Nephron (organoid): ENCODE measurements around the gene PLXNA4.

Experiments
- H3K27ac Mint-ChIP-seq, 3 experiments: 2 replicates each; pipeline ENCODE4 v1.8.0; 2020; ENCODE audit warnings: mixed read lengths in 3 of 3, mild to moderate bottlenecking in 2 of 3, moderate library complexity in 1 of 3
- H3K27me3 Mint-ChIP-seq: 2 replicates; pipeline ENCODE4 v1.8.0; 2021; ENCODE audit warnings: low read depth, mild to moderate bottlenecking, moderate library complexity, mixed read lengths
- H3K36me3 Mint-ChIP-seq: 2 replicates; pipeline ENCODE4 v1.8.0; 2020; ENCODE audit warnings: low read depth, mixed read lengths
- H3K4me1 Mint-ChIP-seq: 2 replicates; pipeline ENCODE4 v1.8.0; 2020; ENCODE audit warnings: mixed read lengths
- H3K4me3 Mint-ChIP-seq, 3 experiments: 2 replicates each; pipeline ENCODE4 v1.8.0; 2020; ENCODE audit warnings: mild to moderate bottlenecking in 3 of 3, mixed read lengths in 3 of 3, moderate library complexity in 2 of 3
- H3K9me3 Mint-ChIP-seq: 2 replicates; pipeline ENCODE4 v1.8.0; 2020; ENCODE audit warnings: mixed read lengths
- TF ChIP-seq, protein P1 (sequence below), 3 experiments: fragments of 200-600 bp; sonication (generic); IDR thresholded peaks; one replicate each; pipeline ENCODE4 v1.5.0; 2021; ENCODE audit warnings: antibody characterized with exemption in 3 of 3; ENCODE audit not compliant: unreplicated experiment in 3 of 3

PLXNA4 gene

DNA sequence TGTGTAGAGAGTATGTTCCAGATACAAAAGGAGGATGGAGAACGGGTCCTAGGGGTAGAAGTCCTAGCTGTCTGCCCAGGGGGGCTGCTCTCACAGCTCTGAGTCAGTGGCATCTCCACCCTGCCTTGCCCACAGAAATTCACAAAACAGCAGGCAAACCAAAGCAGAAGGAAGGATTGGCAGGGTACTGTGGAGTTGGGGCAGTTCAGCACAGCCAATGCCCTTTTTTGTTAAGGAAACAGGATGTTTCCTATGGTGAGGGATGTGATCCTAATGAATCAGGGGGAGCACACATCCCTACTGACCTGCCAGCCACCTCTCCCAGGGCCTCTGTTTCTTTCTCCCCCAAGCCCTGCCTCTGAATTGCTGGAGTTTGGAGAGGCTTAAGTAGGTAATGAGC lies 457.6 kb downstream of the PLXNA4 start:
- H3K4me1 Mint-ChIP-seq = peaks cover 6% of the 10 kb centered on the region

DNA sequence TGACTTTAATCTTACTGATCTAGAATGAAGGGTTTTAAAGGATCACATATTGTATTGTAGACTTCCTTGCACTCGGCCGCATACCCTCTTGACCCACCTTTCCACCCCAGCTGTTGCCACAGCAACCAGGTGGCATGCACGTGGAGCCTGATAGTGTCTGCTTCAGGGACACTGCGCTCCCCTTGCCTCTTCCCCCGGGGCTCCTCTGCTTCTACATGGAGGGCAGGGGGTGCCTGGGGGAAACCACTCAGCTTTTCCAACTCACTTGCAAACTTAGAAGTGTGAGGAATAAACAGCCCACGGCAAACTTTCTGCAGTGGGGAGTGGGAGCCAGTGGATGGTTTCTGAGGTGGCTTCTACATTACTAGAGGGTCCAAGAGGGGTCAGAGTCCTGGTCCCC lies 458.6 kb downstream of the PLXNA4 start:
- Mint-ChIP-seq H3K4me3 (no peak overlapping the region), H3K27me3 (peaks cover 41% of the 10 kb centered on the region), H3K4me1 (peaks cover 16% of the 10 kb centered on the region), H3K9me3 (no peaks in the 10 kb centered on the region), H3K27ac (no peak overlapping the region), H3K36me3 (no peaks in the 10 kb centered on the region)
- TF ChIP-seq, protein P1, sequence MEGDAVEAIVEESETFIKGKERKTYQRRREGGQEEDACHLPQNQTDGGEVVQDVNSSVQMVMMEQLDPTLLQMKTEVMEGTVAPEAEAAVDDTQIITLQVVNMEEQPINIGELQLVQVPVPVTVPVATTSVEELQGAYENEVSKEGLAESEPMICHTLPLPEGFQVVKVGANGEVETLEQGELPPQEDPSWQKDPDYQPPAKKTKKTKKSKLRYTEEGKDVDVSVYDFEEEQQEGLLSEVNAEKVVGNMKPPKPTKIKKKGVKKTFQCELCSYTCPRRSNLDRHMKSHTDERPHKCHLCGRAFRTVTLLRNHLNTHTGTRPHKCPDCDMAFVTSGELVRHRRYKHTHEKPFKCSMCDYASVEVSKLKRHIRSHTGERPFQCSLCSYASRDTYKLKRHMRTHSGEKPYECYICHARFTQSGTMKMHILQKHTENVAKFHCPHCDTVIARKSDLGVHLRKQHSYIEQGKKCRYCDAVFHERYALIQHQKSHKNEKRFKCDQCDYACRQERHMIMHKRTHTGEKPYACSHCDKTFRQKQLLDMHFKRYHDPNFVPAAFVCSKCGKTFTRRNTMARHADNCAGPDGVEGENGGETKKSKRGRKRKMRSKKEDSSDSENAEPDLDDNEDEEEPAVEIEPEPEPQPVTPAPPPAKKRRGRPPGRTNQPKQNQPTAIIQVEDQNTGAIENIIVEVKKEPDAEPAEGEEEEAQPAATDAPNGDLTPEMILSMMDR (IDR thresholded peaks at IDR 0.05; ENCODE audit: unreplicated experiment in 3 of 3) = no peak

More for the DNA sequence above, 457.6 kb downstream of the PLXNA4 start:
- Mint-ChIP-seq H3K4me3 (no peak overlapping the region), H3K27ac (no peak overlapping the region), H3K9me3 (no peaks in the 10 kb centered on the region), H3K27me3 (peaks cover 37% of the 10 kb centered on the region), H3K36me3 (no peaks in the 10 kb centered on the region)
- TF ChIP-seq, protein P1 (IDR thresholded peaks at IDR 0.05; ENCODE audit: unreplicated experiment in 3 of 3) = no peak

DNA sequence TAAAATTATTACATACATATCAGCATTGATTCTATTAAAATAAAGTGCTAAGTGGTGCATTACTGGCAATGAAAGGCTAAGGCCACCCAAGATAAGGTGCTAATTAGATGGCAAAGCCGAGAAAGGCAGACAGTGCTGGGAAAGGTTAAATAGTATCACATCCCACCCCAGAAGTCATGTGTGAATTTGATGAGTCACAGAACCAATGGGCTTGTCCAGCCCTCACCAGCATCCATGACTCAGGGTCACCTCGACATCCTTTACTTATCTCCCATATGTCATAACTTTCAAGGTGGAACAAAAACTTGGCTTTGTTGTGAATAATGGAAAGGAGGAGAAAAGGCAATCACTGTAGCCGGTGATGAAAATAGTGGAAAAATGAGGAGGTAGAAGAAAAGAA lies 459.1 kb downstream of the PLXNA4 start:
- H3K4me1 Mint-ChIP-seq = peaks cover 21% of the 10 kb centered on the region
- no peak overlapping the region for H3K4me3 Mint-ChIP-seq
- no peaks in the 10 kb centered on the region for H3K9me3 Mint-ChIP-seq
- no peak overlapping the region for H3K27ac Mint-ChIP-seq
- H3K27me3 Mint-ChIP-seq = peaks cover 41% of the 10 kb centered on the region
- no peaks in the 10 kb centered on the region for H3K36me3 Mint-ChIP-seq
- TF ChIP-seq, protein P1 (IDR thresholded peaks at IDR 0.05; ENCODE audit: unreplicated experiment in 3 of 3) = no peak

DNA sequence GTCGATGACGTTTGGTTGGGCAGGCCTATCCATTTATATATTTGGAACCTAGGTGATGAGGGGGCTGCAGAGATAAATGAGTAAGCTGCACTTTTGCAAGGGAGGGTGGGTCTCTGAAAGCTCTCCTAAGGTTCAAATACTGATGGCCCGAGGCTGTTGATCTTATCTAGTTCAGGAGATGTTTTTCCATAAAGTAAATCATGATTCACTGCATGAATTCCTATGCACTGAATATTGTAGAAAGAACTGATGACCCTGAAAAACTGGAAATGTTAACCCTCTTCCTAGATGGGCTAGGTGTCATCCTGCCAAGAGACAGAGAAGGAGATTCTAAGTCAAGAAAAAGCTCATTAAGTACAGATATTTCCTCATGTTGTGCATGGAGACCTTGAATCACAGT lies 459.9 kb downstream of the PLXNA4 start:
- Mint-ChIP-seq H3K4me1 (peaks cover 24% of the 10 kb centered on the region), H3K27ac (no peak overlapping the region), H3K36me3 (no peaks in the 10 kb centered on the region), H3K27me3 (peaks cover 44% of the 10 kb centered on the region), H3K9me3 (no peaks in the 10 kb centered on the region), H3K4me3 (no peak overlapping the region)
- TF ChIP-seq, protein P1 (IDR thresholded peaks at IDR 0.05; ENCODE audit: unreplicated experiment in 3 of 3) = no peak

DNA sequence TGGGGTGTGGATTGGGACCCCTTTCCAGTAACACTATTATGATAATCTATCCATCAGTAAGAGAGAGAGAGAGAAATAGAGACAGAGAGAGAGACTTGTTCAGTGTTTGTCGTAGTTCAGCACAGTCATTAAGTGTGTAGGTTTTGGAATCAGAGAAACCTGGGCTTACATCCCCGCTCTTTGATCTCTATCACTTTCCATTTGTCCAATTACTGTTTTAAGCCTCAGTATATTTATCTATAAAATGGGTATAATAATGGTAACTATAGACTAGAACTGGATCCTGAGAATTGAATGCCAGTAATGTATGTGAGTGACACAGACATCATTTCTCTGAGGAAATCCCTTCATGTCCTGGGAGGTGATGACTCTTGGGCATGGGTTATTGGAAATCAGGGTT lies 460.5 kb downstream of the PLXNA4 start:
- H3K4me3 Mint-ChIP-seq = no peak overlapping the region
- peaks cover 24% of the 10 kb centered on the region for H3K4me1 Mint-ChIP-seq
- H3K36me3 Mint-ChIP-seq = no peaks in the 10 kb centered on the region
- TF ChIP-seq, protein P1 (IDR thresholded peaks at IDR 0.05; ENCODE audit: unreplicated experiment in 3 of 3) = no peak
- no peaks in the 10 kb centered on the region for H3K9me3 Mint-ChIP-seq
- H3K27me3 Mint-ChIP-seq = peaks cover 44% of the 10 kb centered on the region
- H3K27ac Mint-ChIP-seq = no peak overlapping the region

DNA sequence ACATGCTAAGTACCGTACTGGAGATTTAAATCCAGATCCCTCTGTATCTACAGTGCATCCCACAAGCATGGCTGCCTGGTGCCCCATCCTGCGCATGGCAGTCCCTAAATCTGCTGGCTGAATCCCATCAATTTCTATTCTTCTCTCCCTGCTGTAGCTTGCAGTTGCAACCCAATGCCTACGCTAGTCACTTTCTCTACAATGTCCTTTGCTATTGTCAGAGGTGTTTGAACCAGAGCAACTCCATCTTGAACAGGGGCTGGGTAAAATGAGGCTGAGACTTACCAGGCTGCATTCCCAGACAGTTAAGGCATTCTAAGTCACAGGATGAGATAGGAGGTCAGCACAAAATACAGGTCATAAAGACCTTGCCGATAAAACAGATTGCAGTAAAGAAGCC lies 461.2 kb downstream of the PLXNA4 start:
- Mint-ChIP-seq H3K36me3 (no peaks in the 10 kb centered on the region), H3K9me3 (no peaks in the 10 kb centered on the region), H3K4me3 (no peak overlapping the region), H3K27me3 (peaks cover 42% of the 10 kb centered on the region), H3K4me1 (peaks cover 24% of the 10 kb centered on the region), H3K27ac (no peak overlapping the region)
- TF ChIP-seq, protein P1 (IDR thresholded peaks at IDR 0.05; ENCODE audit: unreplicated experiment in 3 of 3) = no peak
